ENCODE measurements around the gene C6orf47. TPM values are rescaled to one million over a fixed set of nuclear protein-coding genes. Genes with fewer than 3 reads are reported as not detected.

C6orf47 gene
- total and polyA plus RNA-seq, 10 of the 15 experiments (the other 5 are each of a cell fraction or from before 2014, with no cell fraction given) = 0.16 to 20.4 (median 17.3) TPM; not detected in 1

DNA sequence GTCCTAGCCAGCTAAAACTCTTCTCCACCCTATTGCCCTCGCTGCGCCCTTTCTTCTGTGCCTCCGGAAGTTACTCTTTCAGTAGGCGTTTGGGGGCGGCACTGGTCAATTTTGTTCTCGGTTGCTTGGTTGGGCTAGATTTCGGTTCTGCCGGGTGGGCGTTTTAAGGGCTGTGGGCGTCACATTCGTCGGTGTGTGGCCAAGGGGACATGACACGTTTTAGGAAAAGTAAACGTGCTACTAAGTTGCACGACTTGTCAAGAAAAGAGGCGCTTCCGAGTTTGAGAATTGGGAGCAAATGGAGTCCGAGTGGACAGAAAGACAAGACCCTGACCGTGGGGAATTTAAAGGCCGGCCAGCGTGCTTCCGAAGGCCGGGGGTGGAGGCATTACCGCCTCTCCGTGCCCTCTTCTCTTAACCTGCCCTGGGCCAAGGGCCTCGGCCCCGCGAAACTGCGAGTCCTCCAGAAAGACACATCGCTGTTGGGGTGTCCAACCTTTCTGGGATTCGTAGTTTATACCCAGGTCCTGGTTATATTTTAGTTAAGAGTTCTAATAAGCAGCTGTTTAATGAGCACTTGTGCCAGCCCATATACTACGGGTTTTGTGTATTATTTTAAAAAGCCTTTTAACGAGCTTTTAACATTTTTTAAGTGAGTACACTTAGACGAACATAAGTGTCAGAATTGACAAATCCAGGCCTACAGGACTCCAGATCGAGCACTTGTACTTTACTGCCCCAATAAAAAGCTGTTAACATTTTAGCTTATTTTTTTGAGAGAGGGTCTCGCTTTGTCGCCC is 7.5 kb downstream of the C6orf47 start (continued):
- TF ChIP-seq EZH2 (IDR thresholded peaks at IDR 0.05; ENCODE audit: borderline replicate concordance, control insufficient read depth, low read depth, low read length) = no peak
- no peak for TF ChIP-seq RB1 (IDR thresholded peaks at IDR 0.05; ENCODE audit: borderline replicate concordance)
- TF ChIP-seq, protein P1, sequence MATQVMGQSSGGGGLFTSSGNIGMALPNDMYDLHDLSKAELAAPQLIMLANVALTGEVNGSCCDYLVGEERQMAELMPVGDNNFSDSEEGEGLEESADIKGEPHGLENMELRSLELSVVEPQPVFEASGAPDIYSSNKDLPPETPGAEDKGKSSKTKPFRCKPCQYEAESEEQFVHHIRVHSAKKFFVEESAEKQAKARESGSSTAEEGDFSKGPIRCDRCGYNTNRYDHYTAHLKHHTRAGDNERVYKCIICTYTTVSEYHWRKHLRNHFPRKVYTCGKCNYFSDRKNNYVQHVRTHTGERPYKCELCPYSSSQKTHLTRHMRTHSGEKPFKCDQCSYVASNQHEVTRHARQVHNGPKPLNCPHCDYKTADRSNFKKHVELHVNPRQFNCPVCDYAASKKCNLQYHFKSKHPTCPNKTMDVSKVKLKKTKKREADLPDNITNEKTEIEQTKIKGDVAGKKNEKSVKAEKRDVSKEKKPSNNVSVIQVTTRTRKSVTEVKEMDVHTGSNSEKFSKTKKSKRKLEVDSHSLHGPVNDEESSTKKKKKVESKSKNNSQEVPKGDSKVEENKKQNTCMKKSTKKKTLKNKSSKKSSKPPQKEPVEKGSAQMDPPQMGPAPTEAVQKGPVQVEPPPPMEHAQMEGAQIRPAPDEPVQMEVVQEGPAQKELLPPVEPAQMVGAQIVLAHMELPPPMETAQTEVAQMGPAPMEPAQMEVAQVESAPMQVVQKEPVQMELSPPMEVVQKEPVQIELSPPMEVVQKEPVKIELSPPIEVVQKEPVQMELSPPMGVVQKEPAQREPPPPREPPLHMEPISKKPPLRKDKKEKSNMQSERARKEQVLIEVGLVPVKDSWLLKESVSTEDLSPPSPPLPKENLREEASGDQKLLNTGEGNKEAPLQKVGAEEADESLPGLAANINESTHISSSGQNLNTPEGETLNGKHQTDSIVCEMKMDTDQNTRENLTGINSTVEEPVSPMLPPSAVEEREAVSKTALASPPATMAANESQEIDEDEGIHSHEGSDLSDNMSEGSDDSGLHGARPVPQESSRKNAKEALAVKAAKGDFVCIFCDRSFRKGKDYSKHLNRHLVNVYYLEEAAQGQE (IDR thresholded peaks at IDR 0.05; ENCODE audit: low read depth, low read length) = no peak
- TF ChIP-seq RFX5 (IDR thresholded peaks at IDR 0.05; ENCODE audit: low read depth, low read length) = no peak
- TF ChIP-seq, protein P2, sequence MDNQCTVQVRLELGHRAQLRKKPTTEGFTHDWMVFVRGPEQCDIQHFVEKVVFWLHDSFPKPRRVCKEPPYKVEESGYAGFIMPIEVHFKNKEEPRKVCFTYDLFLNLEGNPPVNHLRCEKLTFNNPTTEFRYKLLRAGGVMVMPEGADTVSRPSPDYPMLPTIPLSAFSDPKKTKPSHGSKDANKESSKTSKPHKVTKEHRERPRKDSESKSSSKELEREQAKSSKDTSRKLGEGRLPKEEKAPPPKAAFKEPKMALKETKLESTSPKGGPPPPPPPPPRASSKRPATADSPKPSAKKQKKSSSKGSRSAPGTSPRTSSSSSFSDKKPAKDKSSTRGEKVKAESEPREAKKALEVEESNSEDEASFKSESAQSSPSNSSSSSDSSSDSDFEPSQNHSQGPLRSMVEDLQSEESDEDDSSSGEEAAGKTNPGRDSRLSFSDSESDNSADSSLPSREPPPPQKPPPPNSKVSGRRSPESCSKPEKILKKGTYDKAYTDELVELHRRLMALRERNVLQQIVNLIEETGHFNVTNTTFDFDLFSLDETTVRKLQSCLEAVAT (IDR thresholded peaks at IDR 0.05) = peak; percentile 59; the same call in 1 of the 2 replicates
- TF ChIP-seq GABPA (IDR thresholded peaks at IDR 0.05; ENCODE audit: low read depth) = no peak
- no peak for TF ChIP-seq MEF2B (IDR thresholded peaks at IDR 0.05; ENCODE audit: partially characterized antibody, poor library complexity, severe bottlenecking)
- peak; percentile 79; the same call in 1 of the 2 replicates for TF ChIP-seq NR2C1 (IDR thresholded peaks at IDR 0.05)
- TF ChIP-seq, protein P3, sequence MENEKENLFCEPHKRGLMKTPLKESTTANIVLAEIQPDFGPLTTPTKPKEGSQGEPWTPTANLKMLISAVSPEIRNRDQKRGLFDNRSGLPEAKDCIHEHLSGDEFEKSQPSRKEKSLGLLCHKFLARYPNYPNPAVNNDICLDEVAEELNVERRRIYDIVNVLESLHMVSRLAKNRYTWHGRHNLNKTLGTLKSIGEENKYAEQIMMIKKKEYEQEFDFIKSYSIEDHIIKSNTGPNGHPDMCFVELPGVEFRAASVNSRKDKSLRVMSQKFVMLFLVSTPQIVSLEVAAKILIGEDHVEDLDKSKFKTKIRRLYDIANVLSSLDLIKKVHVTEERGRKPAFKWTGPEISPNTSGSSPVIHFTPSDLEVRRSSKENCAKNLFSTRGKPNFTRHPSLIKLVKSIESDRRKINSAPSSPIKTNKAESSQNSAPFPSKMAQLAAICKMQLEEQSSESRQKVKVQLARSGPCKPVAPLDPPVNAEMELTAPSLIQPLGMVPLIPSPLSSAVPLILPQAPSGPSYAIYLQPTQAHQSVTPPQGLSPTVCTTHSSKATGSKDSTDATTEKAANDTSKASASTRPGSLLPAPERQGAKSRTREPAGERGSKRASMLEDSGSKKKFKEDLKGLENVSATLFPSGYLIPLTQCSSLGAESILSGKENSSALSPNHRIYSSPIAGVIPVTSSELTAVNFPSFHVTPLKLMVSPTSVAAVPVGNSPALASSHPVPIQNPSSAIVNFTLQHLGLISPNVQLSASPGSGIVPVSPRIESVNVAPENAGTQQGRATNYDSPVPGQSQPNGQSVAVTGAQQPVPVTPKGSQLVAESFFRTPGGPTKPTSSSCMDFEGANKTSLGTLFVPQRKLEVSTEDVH (IDR thresholded peaks at IDR 0.05; ENCODE audit: low read depth, partially characterized antibody) = peak; percentile 68
- TF ChIP-seq TAF1 (IDR thresholded peaks at IDR 0.05; ENCODE audit: borderline replicate concordance, low read depth, low read length) = peak; percentile 68; the same call in 1 of the 2 replicates
- TF ChIP-seq CBFB (IDR thresholded peaks at IDR 0.05; ENCODE audit: low read depth) = 0 out of 2 replicates have a peak, but pooled peaks have one; percentile 12
- TF ChIP-seq CREB1 (IDR thresholded peaks at IDR 0.05; ENCODE audit: low read depth) = peak; percentile 8; the same call in 1 of the 2 replicates
- TF ChIP-seq IRF5 (IDR thresholded peaks at IDR 0.05; ENCODE audit: borderline replicate concordance) = no peak
- peak; percentile 7; the same call in 1 of the 2 replicates for TF ChIP-seq YY1 (IDR thresholded peaks at IDR 0.05; ENCODE audit: low read depth, low read length)
- TF ChIP-seq ZBTB33 (IDR thresholded peaks at IDR 0.05) = 0 out of 2 replicates have a peak, but pooled peaks have one; percentile 1
- peak; percentile 83 for TF ChIP-seq RUNX3 (IDR thresholded peaks at IDR 0.05; ENCODE audit: low read length)
- no peak for TF ChIP-seq HDAC2 (IDR thresholded peaks at IDR 0.05)
- TF ChIP-seq CHD1 (IDR thresholded peaks at IDR 0.05; ENCODE audit: low read depth, low read length) = no peak
